HL-60 (cell line): Measurements from ENCODE around the gene MICA.

ENCODE experiments used
- CTCF ChIP-seq: IDR thresholded peaks from one replicate; pipeline ENCODE4 v1.5.1; 2011; ENCODE audit warnings: low read length, control low read depth, inconsistent platforms; ENCODE audit not compliant: insufficient read depth
- GABPA ChIP-seq: IDR thresholded peaks from 2 replicates; pipeline ENCODE4 v1.6.1; 2012; ENCODE audit warnings: low read depth
- POLR2AphosphoS5 ChIP-seq: IDR thresholded peaks from 2 replicates; pipeline ENCODE4 v1.6.1; 2012; ENCODE audit warnings: low read depth
- REST ChIP-seq: IDR thresholded peaks from 2 replicates; pipeline ENCODE4 v1.6.1; 2012; ENCODE audit warnings: low read depth; ENCODE audit not compliant: insufficient replicate concordance
- SPI1 ChIP-seq: IDR thresholded peaks from 2 replicates; pipeline ENCODE4 v1.6.1; 2012; ENCODE audit warnings: low read depth, mild to moderate bottlenecking, borderline replicate concordance

GRCh38 chr6:31403283-31404060, at the start of gene MICA:
- no peak for TF ChIP-seq CTCF
- TF ChIP-seq REST = no peak
- no peak for TF ChIP-seq GABPA
- TF ChIP-seq POLR2AphosphoS5 = no peak
- no peak for TF ChIP-seq SPI1
